HepG2 (cell line): ENCODE measurements around the gene TFE3. TPM values are rescaled to one million over a fixed set of nuclear protein-coding genes. Genes with fewer than 3 reads are reported as not detected.
A peak's percentile ranks its signal among the peaks of the same experiment; 100 is the strongest.

Experiments
- E2F2 ChIP-seq: sonication (generic); formaldehyde crosslinking; IDR thresholded peaks from 2 replicates; pipeline ENCODE4 v1.4.0; 2020; ENCODE audit warnings: missing genetic modification reagents, borderline replicate concordance
- GFI1 ChIP-seq: sonication (generic); formaldehyde crosslinking; IDR thresholded peaks from 2 replicates; pipeline ENCODE4 v1.5.0; 2020; ENCODE audit warnings: missing genetic modification reagents, mild to moderate bottlenecking, borderline replicate concordance
- GLMP ChIP-seq: sonication (generic); formaldehyde crosslinking; IDR thresholded peaks from 2 replicates; pipeline ENCODE4 v1.9.0; 2021; ENCODE audit warnings: missing genetic modification reagents, mild to moderate bottlenecking, borderline replicate concordance
- KLF13 ChIP-seq: sonication (generic); formaldehyde crosslinking; IDR thresholded peaks from 2 replicates; pipeline ENCODE4 v1.4.0; 2020; ENCODE audit warnings: mild to moderate bottlenecking, missing genetic modification reagents
- MAZ ChIP-seq, 2 experiments: sonication (generic) in 1 of 2; formaldehyde crosslinking in 1 of 2; IDR thresholded peaks; 2 replicates each; pipeline versions ENCODE4 v1.5.0 to v1.6.1; 2012 to 2020; ENCODE audit warnings: low read depth in 2 of 2, mild to moderate bottlenecking in 2 of 2, borderline replicate concordance in 1 of 2, improper control_type of control experiment in 1 of 2, low read length in 1 of 2, missing genetic modification reagents in 1 of 2, moderate library complexity in 1 of 2
- NR2C2 ChIP-seq: sonication (generic); formaldehyde crosslinking; IDR thresholded peaks from 2 replicates; pipeline ENCODE4 v1.4.0; 2020; ENCODE audit warnings: missing genetic modification reagents, mild to moderate bottlenecking, moderate library complexity, borderline replicate concordance
- SALL1 ChIP-seq: sonication (generic); formaldehyde crosslinking; IDR thresholded peaks from 2 replicates; pipeline ENCODE4 v1.8.0; 2022; ENCODE audit warnings: mild to moderate bottlenecking, missing genetic modification reagents
- TGIF2 ChIP-seq: IDR thresholded peaks from 2 replicates; pipeline ENCODE4 v1.6.1; 2016; ENCODE audit warnings: control low read depth, missing compliant biosample characterization
- TOE1 ChIP-seq: sonication (generic); formaldehyde crosslinking; IDR thresholded peaks from 2 replicates; pipeline ENCODE4 v1.4.0; 2020; ENCODE audit warnings: mild to moderate bottlenecking, missing genetic modification reagents
- ZBTB14 ChIP-seq: sonication (generic); formaldehyde crosslinking; IDR thresholded peaks from 2 replicates; pipeline ENCODE4 v1.4.0; 2020; ENCODE audit warnings: missing genetic modification reagents
- ZFY ChIP-seq: sonication (generic); formaldehyde crosslinking; IDR thresholded peaks from 2 replicates; pipeline ENCODE4 v1.4.0; 2020; ENCODE audit warnings: missing genetic modification reagents
- ZGPAT ChIP-seq: IDR thresholded peaks from 2 replicates; pipeline ENCODE4 v1.6.1; 2016; ENCODE audit warnings: mild to moderate bottlenecking
- ZNF367 ChIP-seq: sonication (generic); formaldehyde crosslinking; IDR thresholded peaks from 2 replicates; pipeline ENCODE4 v1.4.0; 2020; ENCODE audit warnings: missing genetic modification reagents, borderline replicate concordance
- ZNF446 ChIP-seq: sonication (generic); formaldehyde crosslinking; IDR thresholded peaks from 2 replicates; pipeline ENCODE4 v1.5.0; 2020; ENCODE audit warnings: mild to moderate bottlenecking, missing genetic modification reagents
- ZNF503 ChIP-seq: sonication (generic); formaldehyde crosslinking; IDR thresholded peaks from 2 replicates; pipeline ENCODE4 v1.4.0; 2020; ENCODE audit warnings: missing genetic modification reagents
- ZNF652 ChIP-seq: IDR thresholded peaks from 2 replicates; pipeline ENCODE4 v1.6.1; 2016; ENCODE audit warnings: low read depth, borderline replicate concordance
- ZNF775 ChIP-seq: sonication (generic); formaldehyde crosslinking; IDR thresholded peaks from 2 replicates; pipeline ENCODE4 v1.4.0; 2020; ENCODE audit warnings: missing genetic modification reagents, mild to moderate bottlenecking, moderate library complexity, borderline replicate concordance
- ZUFSP ChIP-seq: sonication (generic); formaldehyde crosslinking; IDR thresholded peaks from 2 replicates; pipeline ENCODE4 v1.9.0; 2021; ENCODE audit warnings: missing genetic modification reagents, mild to moderate bottlenecking, borderline replicate concordance
- ZZZ3 ChIP-seq: sonication (generic); formaldehyde crosslinking; IDR thresholded peaks from 2 replicates; pipeline ENCODE4 v1.4.0; 2020; ENCODE audit warnings: missing genetic modification reagents, mild to moderate bottlenecking, borderline replicate concordance
- polyA plus RNA-seq, 8 experiments: library from polyadenylated mRNA; depleted of rRNA in 3 of 8; stranded (reverse) in 7 of 8; unstranded in 1 of 8; fragments of >200 nt; fragmentation: Illumina TruSeq in 4 of 8; extraction: Trizol in 4 of 8; gene quantifications; 2 replicates each; pipeline versions ENCODE4 v1.2.1 to v1.2.3, GENCODE V29; 2011 to 2016; ENCODE audit warnings: low read depth in 4 of 8, missing spikeins in 1 of 8, mixed read lengths in 1 of 8; ENCODE audit not compliant: insufficient read depth in 1 of 8
- total RNA-seq, 5 experiments: library from RNA; depleted of rRNA; stranded (reverse); fragments of >200 nt; fragmentation: Illumina TruSeq; extraction: Trizol; gene quantifications; 2 replicates each; pipeline ENCODE4 v1.2.3, GENCODE V29; 2016; ENCODE audit warnings: low read depth in 1 of 5

The TFE3 gene
- total and polyA plus RNA-seq, 2 of the 13 experiments (the other 11 are each of a cell fraction or from before 2014, with no cell fraction given), result 8.3 to 12.3 TPM

- TF ChIP-seq E2F2 (CRISPR knock-in tag) (no peak), GLMP (no peak), SALL1 (CRISPR knock-in tag) (0 out of 2 replicates have a peak, but pooled peaks have one; percentile 31), ZNF367 (CRISPR knock-in tag) (no peak), ZNF446 (CRISPR knock-in tag) (0 out of 2 replicates have a peak, but pooled peaks have one; percentile 35), TGIF2 (CRISPR knock-in tag) (no peak), ZNF503 (CRISPR knock-in tag) (no peak), TOE1 (CRISPR knock-in tag) (no peak), GFI1 (CRISPR knock-in tag) (no peak), ZUFSP (CRISPR knock-in tag) (no peak), ZBTB14 (CRISPR knock-in tag) (peak; percentile 73), ZGPAT (CRISPR knock-in tag) (no peak), NR2C2 (CRISPR knock-in tag) (peak; percentile 96), ZZZ3 (no peak), KLF13 (CRISPR knock-in tag) (no peak), ZNF652 (CRISPR knock-in tag) (no peak), ZFY (CRISPR knock-in tag) (no peak), ZNF775 (CRISPR knock-in tag) (no peak), MAZ (IDR thresholded peaks at IDR 0.05; ENCODE audit: borderline replicate concordance, low read depth, low read length) (0 out of 2 replicates have a peak, but pooled peaks have one; percentile 25), MAZ (CRISPR knock-in tag; IDR thresholded peaks at IDR 0.05; ENCODE audit: low read depth) (no peak)
Observed at GRCh38 chrX:49053223-49054072, 10.3 kb upstream of the TFE3 start (continued).
